Glutamatergic neuron (in vitro differentiated cells): ENCODE data around the gene MED8. TPM values are rescaled to one million over a fixed set of nuclear protein-coding genes. Genes with fewer than 3 reads are reported as not detected.

ENCODE experiments used
- DNase-seq: peaks from one replicate; pipeline ENCODE4 v3.0.0; 2022
- H3K27ac Mint-ChIP-seq: one replicate; pipeline ENCODE4 v1.8.0; 2020; ENCODE audit warnings: mild to moderate bottlenecking, mixed read lengths, inconsistent platforms; ENCODE audit not compliant: unreplicated experiment
- H3K27me3 Mint-ChIP-seq: one replicate; pipeline ENCODE4 v1.8.0; 2020; ENCODE audit warnings: mild to moderate bottlenecking, moderate library complexity, mixed read lengths, inconsistent platforms; ENCODE audit not compliant: unreplicated experiment
- H3K36me3 Mint-ChIP-seq: one replicate; pipeline ENCODE4 v1.8.0; 2020; ENCODE audit warnings: mild to moderate bottlenecking, mixed read lengths, inconsistent platforms; ENCODE audit not compliant: unreplicated experiment
- H3K4me1 Mint-ChIP-seq: one replicate; pipeline ENCODE4 v1.8.0; 2020; ENCODE audit warnings: mild to moderate bottlenecking, low read depth, mixed read lengths, inconsistent platforms; ENCODE audit not compliant: unreplicated experiment
- H3K4me3 Mint-ChIP-seq: one replicate; pipeline ENCODE4 v1.8.0; 2020; ENCODE audit warnings: mild to moderate bottlenecking, mixed read lengths, inconsistent platforms; ENCODE audit not compliant: unreplicated experiment
- H3K9me3 Mint-ChIP-seq: one replicate; pipeline ENCODE4 v1.8.0; 2020; ENCODE audit warnings: mild to moderate bottlenecking, moderate library complexity, mixed read lengths, inconsistent platforms; ENCODE audit not compliant: unreplicated experiment
- long read RNA-seq: library from polyadenylated mRNA; unstranded; transcript quantifications from one replicate; pipeline ENCODE4 v2.0.0, GENCODE V29; 2020; ENCODE audit not compliant: unreplicated experiment
- total RNA-seq: library from RNA; stranded (reverse); fragmentation: NEBNext Ultra II Directional; extraction: Animal tissue kit (Norgen Biotek cat#: 25700); gene quantifications from one replicate; pipeline ENCODE4 v1.2.1, GENCODE V29; 2021; ENCODE audit not compliant: unreplicated experiment
- TF ChIP-seq, protein P1 (sequence below): fragments of 200-600 bp; sonication (generic); IDR thresholded peaks from one replicate; pipeline ENCODE4 v1.5.0; 2021; ENCODE audit not compliant: partially characterized antibody, unreplicated experiment

The MED8 gene
- 39.1 TPM for total RNA-seq
- long read RNA-seq, transcript MED8-203 (7 exons, 1,924 nt) = major isoform, 41 of 50 reads
- long read RNA-seq, partial matches to known transcripts = 5 of 50 reads
- long read RNA-seq, other reads (novel, unspliced or antisense) = 4 of 50 reads

DNA sequence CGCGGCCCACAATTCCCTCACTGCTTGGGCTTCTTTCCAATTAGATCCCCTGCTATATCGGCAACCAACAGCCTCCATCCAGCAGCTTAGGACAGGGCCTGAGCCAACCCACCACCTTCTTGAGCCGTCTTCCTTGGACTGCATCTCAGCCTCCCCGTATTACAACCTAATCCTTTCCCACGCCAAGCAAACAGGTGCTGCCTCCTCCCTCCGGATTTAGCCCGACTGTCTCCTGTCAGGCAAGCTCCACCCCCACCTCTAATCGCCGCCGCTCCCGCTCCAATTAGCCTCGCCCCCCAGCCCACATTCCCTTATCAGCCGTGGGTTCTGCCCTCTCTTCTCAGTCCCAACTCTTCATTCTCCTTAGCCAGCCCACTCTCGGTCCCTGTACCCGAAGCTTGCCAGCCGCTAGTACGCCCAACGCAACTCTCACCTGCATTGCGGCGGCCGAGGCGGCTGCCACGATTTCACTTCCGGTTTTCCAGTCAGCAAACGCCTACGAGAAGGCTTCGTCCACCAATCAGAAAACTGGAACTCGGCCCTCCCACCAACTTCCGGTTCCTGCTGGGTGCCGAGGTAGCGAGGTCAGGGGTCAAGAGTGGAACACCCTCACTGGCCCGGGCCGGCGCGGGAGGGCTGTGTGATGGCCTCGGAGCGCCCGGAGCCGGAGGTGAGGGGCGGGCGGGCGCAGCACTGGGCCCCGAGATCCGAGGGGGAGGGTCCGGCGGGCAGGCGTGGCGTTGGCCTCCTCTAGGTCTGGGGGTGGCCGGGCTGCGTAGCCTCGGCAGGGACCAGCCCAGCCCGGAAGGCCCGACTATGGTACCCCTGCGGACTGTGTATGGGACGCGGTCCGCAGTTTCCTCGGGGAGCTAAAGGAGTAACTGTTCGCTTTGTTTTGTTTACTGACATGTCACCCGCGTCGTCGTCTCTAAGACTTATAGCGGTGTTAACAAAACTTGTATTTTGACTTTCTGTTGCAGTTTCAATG lies at the start of gene MED8, which contains the start of gene SZT2:
MED8 (minus strand) TSS at position 475 of the 988 bp plus-strand sequence; CDS start at position 439, 36 bp downstream.
SZT2 (plus strand) TSS at position 574 of the 988 bp plus-strand sequence; CDS start at position 644, 70 bp downstream.
- Mint-ChIP-seq H3K4me3 (peak within 1 kb of the TSS; percentile 100), H3K36me3 (peaks cover 5% of the 10 kb centered on the region), H3K4me1 (peaks cover 11% of the 10 kb centered on the region), H3K27ac (peak within 1 kb of the TSS; percentile 95), H3K9me3 (no peaks in the 10 kb centered on the region), H3K27me3 (peaks cover 3% of the 10 kb centered on the region)
- TF ChIP-seq, protein P1, sequence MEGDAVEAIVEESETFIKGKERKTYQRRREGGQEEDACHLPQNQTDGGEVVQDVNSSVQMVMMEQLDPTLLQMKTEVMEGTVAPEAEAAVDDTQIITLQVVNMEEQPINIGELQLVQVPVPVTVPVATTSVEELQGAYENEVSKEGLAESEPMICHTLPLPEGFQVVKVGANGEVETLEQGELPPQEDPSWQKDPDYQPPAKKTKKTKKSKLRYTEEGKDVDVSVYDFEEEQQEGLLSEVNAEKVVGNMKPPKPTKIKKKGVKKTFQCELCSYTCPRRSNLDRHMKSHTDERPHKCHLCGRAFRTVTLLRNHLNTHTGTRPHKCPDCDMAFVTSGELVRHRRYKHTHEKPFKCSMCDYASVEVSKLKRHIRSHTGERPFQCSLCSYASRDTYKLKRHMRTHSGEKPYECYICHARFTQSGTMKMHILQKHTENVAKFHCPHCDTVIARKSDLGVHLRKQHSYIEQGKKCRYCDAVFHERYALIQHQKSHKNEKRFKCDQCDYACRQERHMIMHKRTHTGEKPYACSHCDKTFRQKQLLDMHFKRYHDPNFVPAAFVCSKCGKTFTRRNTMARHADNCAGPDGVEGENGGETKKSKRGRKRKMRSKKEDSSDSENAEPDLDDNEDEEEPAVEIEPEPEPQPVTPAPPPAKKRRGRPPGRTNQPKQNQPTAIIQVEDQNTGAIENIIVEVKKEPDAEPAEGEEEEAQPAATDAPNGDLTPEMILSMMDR = no peak
- peak; percentile 96 for DNase-seq

DNA sequence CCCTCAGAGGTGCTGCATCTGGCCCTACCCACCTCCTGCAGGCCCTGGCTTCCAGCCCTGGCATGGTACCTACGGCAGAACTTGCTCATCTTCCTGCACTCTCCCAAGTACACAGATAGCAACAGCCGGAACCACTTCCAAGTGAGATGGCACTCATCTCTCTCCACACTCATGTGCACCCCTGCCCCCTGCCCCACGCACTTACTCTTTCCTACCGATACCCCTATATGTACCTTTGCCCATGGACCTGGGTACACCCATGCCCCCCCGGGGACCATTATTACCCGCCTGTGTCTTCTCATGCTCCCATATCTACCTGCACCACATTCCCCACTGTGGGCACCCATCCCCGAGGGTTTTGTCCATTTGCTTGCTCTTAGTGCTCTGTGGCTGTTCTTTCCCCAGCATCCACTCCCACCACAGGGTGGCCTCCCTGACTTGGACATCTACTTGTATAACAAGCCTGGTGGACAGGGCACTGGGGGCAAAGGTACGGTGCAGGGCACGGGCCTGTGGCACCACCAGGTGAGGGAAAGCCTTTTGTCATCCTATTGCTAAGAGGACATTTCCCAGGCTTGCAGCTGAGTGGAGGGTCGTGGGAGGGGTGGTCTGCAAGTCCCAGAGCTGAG lies 49.5 kb upstream of the MED8 start:
- no peaks in the 10 kb centered on the region for H3K9me3 Mint-ChIP-seq
- DNase-seq = peak; percentile 4
- H3K4me3 Mint-ChIP-seq = no peak overlapping the region
- no peaks in the 10 kb centered on the region for H3K4me1 Mint-ChIP-seq
- H3K27ac Mint-ChIP-seq = no peak overlapping the region
- H3K36me3 Mint-ChIP-seq = no peaks in the 10 kb centered on the region
- peaks cover 3% of the 10 kb centered on the region for H3K27me3 Mint-ChIP-seq
- TF ChIP-seq, protein P1 = no peak

DNA sequence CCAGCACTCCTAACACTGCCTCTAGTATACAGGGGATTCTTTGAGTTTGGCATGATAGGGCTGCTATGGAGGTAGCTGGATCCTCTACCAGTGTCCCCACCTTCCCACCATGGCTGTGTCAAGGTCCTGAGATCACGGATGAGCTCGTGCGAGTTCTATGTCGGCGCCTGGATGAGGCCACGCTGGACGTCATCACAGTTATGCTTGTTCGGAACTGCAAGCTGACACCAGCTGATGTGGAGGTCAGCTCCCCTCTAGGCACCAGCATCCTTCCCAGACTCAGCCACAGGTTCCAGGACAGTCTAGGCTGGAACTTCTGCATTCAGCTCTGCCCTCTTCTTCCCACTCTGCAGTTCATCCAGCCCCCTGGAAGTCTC lies 49.0 kb upstream of the MED8 start:
- H3K27ac Mint-ChIP-seq = no peak overlapping the region
- no peaks in the 10 kb centered on the region for H3K36me3 Mint-ChIP-seq
- H3K9me3 Mint-ChIP-seq = no peaks in the 10 kb centered on the region
- H3K27me3 Mint-ChIP-seq = peaks cover 5% of the 10 kb centered on the region
- TF ChIP-seq, protein P1 = no peak
- DNase-seq = no peak
- no peaks in the 10 kb centered on the region for H3K4me1 Mint-ChIP-seq
- no peak overlapping the region for H3K4me3 Mint-ChIP-seq

GRCh38 chr1:43438006-43438405 lies 48.4 kb upstream of the MED8 start:
- H3K36me3 Mint-ChIP-seq = no peaks in the 10 kb centered on the region
- TF ChIP-seq, protein P1 = no peak
- no peak for DNase-seq
- no peak overlapping the region for H3K4me3 Mint-ChIP-seq
- no peak overlapping the region for H3K27ac Mint-ChIP-seq
- peaks cover 5% of the 10 kb centered on the region for H3K27me3 Mint-ChIP-seq
- H3K9me3 Mint-ChIP-seq = peaks cover 2% of the 10 kb centered on the region
- no peaks in the 10 kb centered on the region for H3K4me1 Mint-ChIP-seq
